Adrenal gland (tissue), 12 donors: Measurements from ENCODE around the gene BRPF1. TPM values are rescaled to one million over a fixed set of nuclear protein-coding genes. Genes with fewer than 3 reads are reported as not detected.

Experiments
- DNase-seq, 7 donors: peaks; one replicate each; pipeline ENCODE4 v3.0.0-alpha.2; 2019 to 2020
- H3K27ac ChIP-seq, 5 donors: fragments of 200-600 bp; sonication (generic) in 4 of 5; 1 replicate in 3 of 5; 2 replicates in 2 of 5; pipeline versions ENCODE4 v1.5.1 to v1.8.0; 2016 to 2020; ENCODE audit warnings: mild to moderate bottlenecking in 1 of 5
- H3K27me3 ChIP-seq: fragments of 200-600 bp; 2 replicates; pipeline ENCODE4 v1.8.0; 2021
- H3K36me3 ChIP-seq, 2 donors: fragments of 200-600 bp; replicated peaks in 1 of 2; 1 replicate in 1 of 2; 2 replicates in 1 of 2; pipeline versions ENCODE4 v1.5.1 to v1.8.0; 2018 to 2022
- H3K4me1 ChIP-seq, 2 donors: fragments of 200-600 bp; replicated peaks in 1 of 2; 1 replicate in 1 of 2; 2 replicates in 1 of 2; pipeline versions ENCODE4 v1.5.1 to v1.8.0; 2018 to 2021
- H3K4me3 ChIP-seq, 4 donors: fragments of 200-600 bp; sonication (generic) in 3 of 4; one replicate each; pipeline ENCODE4 v1.5.1; 2016 to 2018
- H3K9me3 ChIP-seq, 3 donors: fragments of 200-600 bp; sonication (generic) in 1 of 3; replicated peaks in 1 of 3; 1 replicate in 2 of 3; 2 replicates in 1 of 3; pipeline versions ENCODE4 v1.5.1 to v1.8.0; 2016 to 2021
- POLR2A ChIP-seq, 2 donors: fragments of 450-650 bp; IDR thresholded peaks; one replicate each; pipeline ENCODE4 v1.6.1; 2017; ENCODE audit warnings: antibody characterized with exemption in 2 of 2, mild to moderate bottlenecking in 2 of 2, moderate library complexity in 1 of 2
- WGBS, 4 donors: extraction: QIAGEN DNeasy Blood & Tissue Kit in 2 of 4; methylation state at CpG; one replicate each; pipeline versions ENCODE4 v1.1.5 to v1.1.7; 2013 to 2017; 5-methylcytosine and 5-hydroxymethylcytosine counted together
- intact Hi-C, 2 donors: fragments of 100-400 bp; cut with DNase I; formaldehyde crosslinking; loops; one replicate each; pipeline versions ENCODE4 v1.14.1 to v1.15.0; 2022 to 2023
- polyA plus RNA-seq, 3 donors: library from polyadenylated mRNA; stranded (reverse); fragments of 200-250 nt in 2 of 3; fragments of 350-450 nt in 1 of 3; fragmentation: Illumina TruSeq in 1 of 3; extraction: RNeasy Lipid Tissue Mini Kit (QIAGEN cat#74804) in 1 of 3; gene quantifications; one replicate each; pipeline ENCODE4 v1.2.3, GENCODE V29; 2013 to 2014
- total RNA-seq, 9 donors: library from RNA; depleted of rRNA in 4 of 9; stranded (reverse); fragments of >200 nt in 4 of 9; fragments of 120-200 nt in 1 of 9; fragmentation: NEBNext Ultra II Directional in 1 of 9; extraction: Animal tissue kit (Norgen Biotek cat#: 25700) in 1 of 9; gene quantifications; one replicate each; pipeline versions ENCODE4 v1.1.0 to v1.2.4, GENCODE V29; 2013 to 2023
- TF ChIP-seq, protein P1 (sequence below), 6 experiments: fragments of 450-650 bp in 4 of 6; fragments of 200-600 bp in 2 of 6; sonication (generic) in 1 of 6; IDR thresholded peaks; 1 replicate in 5 of 6; 2 replicates in 1 of 6; pipeline versions ENCODE4 v1.5.1 to v1.8.0; 2016 to 2021; ENCODE audit warnings: antibody characterized with exemption in 6 of 6, mild to moderate bottlenecking in 2 of 6, moderate library complexity in 1 of 6
- donor health status: healthy with polysubstance abuse.
- donor health status: Bipolar disorder and iron deficiency.
- donor health status: DM: yes; HTN: yes; CAD: no.
- donor health status: DM: no; HTN: no; CAD: no.
- donor health status: DM: no; HTN: no; CAD: no.
- donor health status: DM: yes; HTN: yes; CAD: no.

The BRPF1 gene
- total and polyA plus RNA-seq, 12 donors, result 7.4 to 18.7 (median 14.3) TPM

DNA sequence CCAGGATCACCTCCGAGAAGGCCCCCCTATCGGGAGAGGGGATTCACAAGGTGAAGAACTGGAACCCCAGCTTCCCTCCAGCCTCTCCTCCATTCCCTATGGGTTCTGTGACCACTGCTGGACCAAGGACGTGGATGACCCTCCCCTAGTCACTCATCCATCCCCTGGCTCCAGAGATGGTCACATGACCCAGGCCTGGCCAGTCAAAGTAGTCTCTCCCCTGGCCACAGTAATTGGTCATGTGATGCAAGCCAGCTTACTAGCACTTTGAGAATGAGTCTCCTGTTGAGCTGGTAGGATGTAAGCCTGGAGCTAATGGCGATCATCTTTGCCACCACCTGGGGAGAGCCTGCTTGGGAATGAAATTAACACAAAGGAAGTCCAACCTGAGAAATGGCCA lies 34.3 kb downstream of the BRPF1 start:
- Histone ChIP-seq H3K36me3 (peaks cover 0 to 43% of the 10 kb centered on the region in 2 donors), H3K9me3 (no peaks in the 10 kb centered on the region), H3K27me3 (no peaks in the 10 kb centered on the region), H3K4me1 (peaks cover 30 to 42% of the 10 kb centered on the region in 2 donors), H3K27ac (peak overlapping the region in 1 of 5 donors; percentile 11), H3K4me3 (no peak overlapping the region)
- intact Hi-C loops, result no loop called here
- WGBS, 4 donors, result 82 to 88% (median 86%) methylated on average over 4 of the region's 4 CpGs
- no peak for DNase-seq
- TF ChIP-seq, protein P1, sequence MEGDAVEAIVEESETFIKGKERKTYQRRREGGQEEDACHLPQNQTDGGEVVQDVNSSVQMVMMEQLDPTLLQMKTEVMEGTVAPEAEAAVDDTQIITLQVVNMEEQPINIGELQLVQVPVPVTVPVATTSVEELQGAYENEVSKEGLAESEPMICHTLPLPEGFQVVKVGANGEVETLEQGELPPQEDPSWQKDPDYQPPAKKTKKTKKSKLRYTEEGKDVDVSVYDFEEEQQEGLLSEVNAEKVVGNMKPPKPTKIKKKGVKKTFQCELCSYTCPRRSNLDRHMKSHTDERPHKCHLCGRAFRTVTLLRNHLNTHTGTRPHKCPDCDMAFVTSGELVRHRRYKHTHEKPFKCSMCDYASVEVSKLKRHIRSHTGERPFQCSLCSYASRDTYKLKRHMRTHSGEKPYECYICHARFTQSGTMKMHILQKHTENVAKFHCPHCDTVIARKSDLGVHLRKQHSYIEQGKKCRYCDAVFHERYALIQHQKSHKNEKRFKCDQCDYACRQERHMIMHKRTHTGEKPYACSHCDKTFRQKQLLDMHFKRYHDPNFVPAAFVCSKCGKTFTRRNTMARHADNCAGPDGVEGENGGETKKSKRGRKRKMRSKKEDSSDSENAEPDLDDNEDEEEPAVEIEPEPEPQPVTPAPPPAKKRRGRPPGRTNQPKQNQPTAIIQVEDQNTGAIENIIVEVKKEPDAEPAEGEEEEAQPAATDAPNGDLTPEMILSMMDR (IDR thresholded peaks at IDR 0.05), result no peak
- TF ChIP-seq POLR2A (IDR thresholded peaks at IDR 0.05), result no peak

DNA sequence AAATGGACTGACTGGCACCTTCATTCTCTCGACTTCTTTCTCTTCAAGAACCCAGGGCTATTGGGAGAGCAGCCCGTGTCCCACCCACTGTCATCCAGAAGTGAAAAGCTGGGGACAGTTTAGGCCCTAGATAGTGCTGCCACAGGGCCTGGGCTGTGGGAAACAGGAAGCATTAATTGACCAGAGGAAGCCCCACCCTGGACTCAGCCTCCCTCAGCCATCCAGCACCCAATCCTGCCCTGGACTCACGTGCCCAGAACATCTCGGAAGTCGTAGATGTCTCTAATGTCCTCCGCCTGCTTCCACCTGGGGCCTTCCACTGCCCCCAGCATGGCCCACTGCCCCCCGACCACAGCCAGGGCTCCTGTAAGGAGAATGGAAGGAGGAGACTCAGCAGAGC lies 35.9 kb downstream of the BRPF1 start:
- peak in 1 of 7 donors; percentile 50 for DNase-seq
- no peaks in the 10 kb centered on the region for H3K27me3 ChIP-seq
- intact Hi-C loops, result no loop called here
- peak overlapping the region in 2 of 5 donors; percentile 89 to 92 for H3K27ac ChIP-seq
- peaks cover 37 to 49% of the 10 kb centered on the region in 2 donors for H3K4me1 ChIP-seq
- TF ChIP-seq, protein P1 (IDR thresholded peaks at IDR 0.05), result no peak
- no peak for TF ChIP-seq POLR2A (IDR thresholded peaks at IDR 0.05)
- H3K9me3 ChIP-seq, result no peaks in the 10 kb centered on the region
- 45 to 49% (median 48%) methylated on average over 4 to 7 of the region's 7 CpGs for WGBS, 4 donors
- peaks cover 0 to 28% of the 10 kb centered on the region in 2 donors for H3K36me3 ChIP-seq
- peak overlapping the region in 1 of 4 donors; percentile 73 for H3K4me3 ChIP-seq

DNA sequence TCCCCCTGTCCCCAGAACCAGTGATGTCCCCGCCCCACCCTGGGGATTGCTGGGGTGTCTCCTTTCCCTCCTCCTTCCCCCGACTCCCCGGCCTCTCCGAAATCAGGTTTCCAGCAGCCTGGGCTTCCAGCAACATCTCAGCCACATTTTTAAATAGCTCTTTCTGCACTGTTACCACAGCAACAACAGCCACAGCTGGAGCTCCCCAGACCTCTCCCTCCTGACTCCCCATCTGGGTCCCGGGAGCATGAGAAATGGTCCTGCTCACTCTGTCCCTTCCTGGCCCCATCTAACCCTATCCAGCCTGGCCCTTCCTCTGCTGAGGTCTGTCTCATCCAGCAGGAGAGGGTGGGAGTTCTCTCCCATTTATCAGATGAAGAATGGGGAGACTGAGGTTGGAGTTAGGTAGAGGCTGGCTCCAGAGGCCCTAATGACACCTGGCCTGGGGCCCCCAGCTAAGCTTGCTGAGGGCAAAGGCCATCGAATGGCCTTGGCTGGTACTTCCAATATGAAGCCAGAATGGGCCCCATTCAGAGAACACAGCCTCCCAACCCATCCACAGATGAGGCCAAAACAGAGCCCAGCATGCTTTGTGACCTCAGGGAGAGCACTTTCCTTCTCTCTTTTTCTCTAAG lies 36.7 kb downstream of the BRPF1 start:
- WGBS, 4 donors, result 46 to 49% (median 48%) methylated on average over 6 of the region's 6 CpGs
- H3K4me1 ChIP-seq, result peaks cover 37 to 49% of the 10 kb centered on the region in 2 donors
- peak overlapping the region in 2 of 4 donors; percentile 6 to 73 for H3K4me3 ChIP-seq
- H3K9me3 ChIP-seq, result no peaks in the 10 kb centered on the region
- H3K36me3 ChIP-seq, result peaks cover 0 to 19% of the 10 kb centered on the region in 2 donors
- intact Hi-C loops, result no loop called here
- DNase-seq, result no peak
- no peak for TF ChIP-seq POLR2A (IDR thresholded peaks at IDR 0.05)
- TF ChIP-seq, protein P1 (IDR thresholded peaks at IDR 0.05), result no peak
- no peaks in the 10 kb centered on the region for H3K27me3 ChIP-seq
- H3K27ac ChIP-seq, result peak overlapping the region in 3 of 5 donors; percentile 20 to 92 (median 89)

DNA sequence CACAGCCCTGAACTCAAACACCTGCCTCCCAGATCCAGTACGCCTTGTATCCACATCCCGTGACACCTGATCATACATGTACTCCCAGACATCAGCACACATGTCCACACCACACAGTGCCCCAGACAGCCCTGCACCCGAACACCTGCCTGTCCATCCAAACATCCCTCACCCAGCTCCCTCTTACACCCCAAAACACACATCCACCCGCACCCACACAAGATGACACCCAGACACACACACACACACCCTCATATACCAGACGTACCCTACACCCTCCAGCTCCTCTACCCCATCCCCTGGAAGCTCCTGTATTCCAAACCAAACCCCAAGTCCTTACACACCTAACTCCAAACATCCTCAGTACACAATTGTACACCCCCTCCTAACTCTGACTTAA lies 37.5 kb downstream of the BRPF1 start:
- peaks cover 0 to 19% of the 10 kb centered on the region in 2 donors for H3K36me3 ChIP-seq
- H3K4me3 ChIP-seq, result peak overlapping the region in 3 of 4 donors; percentile 36 to 92 (median 73)
- H3K27me3 ChIP-seq, result no peaks in the 10 kb centered on the region
- DNase-seq, result no peak
- intact Hi-C loops, result no loop called here
- H3K9me3 ChIP-seq, result no peaks in the 10 kb centered on the region
- H3K27ac ChIP-seq, result peak overlapping the region in 3 of 5 donors; percentile 77 to 92 (median 89)
- TF ChIP-seq, protein P1 (IDR thresholded peaks at IDR 0.05), result no peak
- TF ChIP-seq POLR2A (IDR thresholded peaks at IDR 0.05), result no peak
- WGBS, 4 donors, result 23 to 42% (median 35%) methylated on average over 5 of the region's 5 CpGs
- peaks cover 37 to 49% of the 10 kb centered on the region in 2 donors for H3K4me1 ChIP-seq
